IMR-90 (cell line): ENCODE results near the gene RASSF7. TPM values are rescaled to one million over a fixed set of nuclear protein-coding genes. Genes with fewer than 3 reads are reported as not detected.

Experiments
- ATAC-seq: fragments of 200-7000 bp; cut with Tn5 transposase; 2 replicates; pipeline ENCODE4 v1.9.1; 2020; ENCODE audit warnings: low read depth, mild to moderate bottlenecking, moderate library complexity
- BruUV-seq: library from RNA; stranded (reverse); fragments of 400-500 nt; replicated peaks from 2 replicates; lab custom pipeline; 2021; lab: Mats Ljungman, UMichigan
- CTCF ChIA-PET: fragments of 300-600 bp; formaldehyde crosslinking; extraction: SDS; loops from one replicate; lab custom pipeline; 2021; ENCODE audit warnings: antibody characterized with exemption; lab: Yijun Ruan, JAX
- POLR2A ChIA-PET: fragments of 300-600 bp; sonication (Branson Sonifier 250); formaldehyde crosslinking; loops from one replicate; lab custom pipeline; 2022; ENCODE audit warnings: antibody characterized with exemption; ENCODE audit not compliant: unreplicated experiment; lab: Charles Lee
- DNase-seq: peaks from one replicate; pipeline ENCODE4 v3.0.0; 2013
- H2AFZ ChIP-seq: replicated peaks from 2 replicates; pipeline ENCODE3; 2013; ENCODE audit warnings: low read length, mild to moderate bottlenecking; ENCODE audit not compliant: poor library complexity
- H2AK5ac ChIP-seq: 2 replicates; pipeline ENCODE4 v1.6.1; 2013; ENCODE audit warnings: low read depth, low read length, inconsistent platforms
- H2AK9ac ChIP-seq: replicated peaks from 2 replicates; pipeline ENCODE3; 2013; ENCODE audit warnings: mild to moderate bottlenecking, low read depth, low read length, moderate library complexity; ENCODE audit not compliant: poor library complexity
- H2BK120ac ChIP-seq: 2 replicates; pipeline ENCODE4 v1.6.1; 2013; ENCODE audit warnings: low read depth, low read length, inconsistent platforms
- H2BK15ac ChIP-seq: 3 replicates; pipeline ENCODE4 v1.6.1; 2013; ENCODE audit warnings: low read depth, low read length, inconsistent platforms
- H2BK20ac ChIP-seq: 2 replicates; pipeline ENCODE4 v1.6.1; 2013; ENCODE audit warnings: low read depth, mild to moderate bottlenecking, inconsistent platforms, low read length, moderate library complexity
- H2BK5ac ChIP-seq: 2 replicates; pipeline ENCODE4 v1.6.1; 2013; ENCODE audit warnings: mild to moderate bottlenecking, low read depth, low read length, inconsistent platforms; ENCODE audit not compliant: poor library complexity, severe bottlenecking
- H3K14ac ChIP-seq: replicated peaks from 2 replicates; pipeline ENCODE4 v1.6.1; 2013; ENCODE audit warnings: low read depth, low read length, inconsistent platforms
- H3K18ac ChIP-seq: 2 replicates; pipeline ENCODE4 v1.6.1; 2013; ENCODE audit warnings: low read depth, low read length, control low read depth
- H3K23ac ChIP-seq: 2 replicates; pipeline ENCODE4 v1.6.1; 2013; ENCODE audit warnings: low read depth, low read length, inconsistent platforms
- H3K27ac ChIP-seq: 2 replicates; pipeline ENCODE4 v1.5.1; 2013; ENCODE audit warnings: mild to moderate bottlenecking, control low read depth, low read length; ENCODE audit not compliant: insufficient read depth
- H3K27me3 ChIP-seq: 2 replicates; pipeline ENCODE4 v1.6.1; 2013; ENCODE audit warnings: low read length; ENCODE audit not compliant: control insufficient read depth, insufficient read depth
- H3K36me3 ChIP-seq: 2 replicates; pipeline ENCODE4 v1.6.1; 2013; ENCODE audit warnings: low read length, mixed read lengths; ENCODE audit not compliant: control insufficient read depth, insufficient read depth
- H3K4ac ChIP-seq: 2 replicates; pipeline ENCODE4 v1.6.1; 2013; ENCODE audit warnings: low read depth, low read length, inconsistent platforms
- H3K4me1 ChIP-seq: 2 replicates; pipeline ENCODE4 v1.6.1; 2013; ENCODE audit warnings: low read length, mixed read lengths; ENCODE audit not compliant: control insufficient read depth, insufficient read depth
- H3K4me2 ChIP-seq: 2 replicates; pipeline ENCODE4 v1.6.1; 2013; ENCODE audit warnings: low read depth, mild to moderate bottlenecking, control low read depth, low read length, moderate library complexity
- H3K4me3 ChIP-seq: 2 replicates; pipeline ENCODE4 v1.5.1; 2013; ENCODE audit warnings: low read depth, mild to moderate bottlenecking, control low read depth, low read length, moderate library complexity; ENCODE audit not compliant: insufficient read depth
- H3K56ac ChIP-seq: 2 replicates; pipeline ENCODE4 v1.6.1; 2013; ENCODE audit warnings: low read length, inconsistent platforms; ENCODE audit not compliant: insufficient read depth; ENCODE audit errors: extremely low read depth
- H3K79me1 ChIP-seq, 2 experiments: 2 replicates each; pipeline ENCODE4 v1.6.1; 2013; ENCODE audit warnings: low read length in 2 of 2, inconsistent platforms in 1 of 2, low read depth in 1 of 2
- H3K9ac ChIP-seq: 2 replicates; pipeline ENCODE4 v1.6.1; 2013; ENCODE audit warnings: low read depth, low read length, control low read depth
- H3K9me1 ChIP-seq: 2 replicates; pipeline ENCODE4 v1.6.1; 2013; ENCODE audit warnings: low read length, inconsistent platforms; ENCODE audit not compliant: insufficient read depth
- H3K9me3 ChIP-seq: 2 replicates; pipeline ENCODE4 v1.6.1; 2013; ENCODE audit warnings: low read length; ENCODE audit not compliant: control insufficient read depth, insufficient read depth
- H4K20me1 ChIP-seq: 2 replicates; pipeline ENCODE4 v1.6.1; 2013; ENCODE audit warnings: low read length, inconsistent platforms; ENCODE audit not compliant: insufficient read depth
- H4K5ac ChIP-seq: 2 replicates; pipeline ENCODE4 v1.6.1; 2013; ENCODE audit warnings: mild to moderate bottlenecking, low read depth, low read length, control low read depth
- H4K8ac ChIP-seq, 2 experiments: 2 replicates each; pipeline ENCODE4 v1.6.1; 2013; ENCODE audit warnings: low read depth in 2 of 2, low read length in 2 of 2, control low read depth in 1 of 2, inconsistent platforms in 1 of 2
- H4K91ac ChIP-seq: 2 replicates; pipeline ENCODE4 v1.6.1; 2013; ENCODE audit warnings: low read depth, low read length, inconsistent platforms; ENCODE audit not compliant: insufficient read depth
- BHLHE40 ChIP-seq: fragments of 150-350 bp; IDR thresholded peaks from 2 replicates; pipeline ENCODE4 v1.6.1; 2016; ENCODE audit warnings: mild to moderate bottlenecking, low read depth, low read length
- ELK1 ChIP-seq: fragments of 150-350 bp; IDR thresholded peaks from 2 replicates; pipeline ENCODE4 v1.6.1; 2016; ENCODE audit warnings: low read depth, mild to moderate bottlenecking, low read length, moderate library complexity, borderline replicate concordance
- FOS ChIP-seq: fragments of 150-350 bp; IDR thresholded peaks from 2 replicates; pipeline ENCODE4 v1.6.1; 2016; ENCODE audit warnings: low read depth, low read length
- MAZ ChIP-seq: IDR thresholded peaks from 2 replicates; pipeline ENCODE4 v1.6.1; 2012; ENCODE audit warnings: low read depth, mild to moderate bottlenecking, low read length, improper control_type of control experiment, moderate library complexity, borderline replicate concordance
- RCOR1 ChIP-seq: IDR thresholded peaks from 2 replicates; pipeline ENCODE4 v1.6.1; 2012; ENCODE audit warnings: mild to moderate bottlenecking, low read length, improper control_type of control experiment; ENCODE audit not compliant: insufficient replicate concordance
- WGBS, 2 experiments: methylation state at CpG; one replicate each; pipeline versions ENCODE4 v1.1.5 to v1.1.7; 2013; ENCODE audit warnings: missing lambda C conversion rate in 2 of 2; ENCODE audit not compliant: insufficient read length in 1 of 2; ENCODE audit errors: extremely low coverage in 2 of 2; 5-methylcytosine and 5-hydroxymethylcytosine counted together
- dilution Hi-C: fragments of 300-500 bp; cut with HindIII; formaldehyde crosslinking; loops from one replicate; pipeline ENCODE4 v1.14.3; 2018; ENCODE audit warnings: low sequenced_read_pairs; ENCODE audit not compliant: unreplicated experiment
- in situ Hi-C: fragments of 300-500 bp; cut with MboI; formaldehyde crosslinking; loops from 3 replicates; pipeline ENCODE4 v1.14.3; 2019; ENCODE audit warnings: low sequenced_read_pairs, inconsistent platforms, mixed read lengths
- intact Hi-C: fragments of 100-400 bp; cut with micrococcal nuclease; formaldehyde crosslinking; loops from 2 replicates; pipeline ENCODE4 v1.10.0; 2022
- polyA plus RNA-seq, 3 experiments: library from polyadenylated mRNA; depleted of rRNA; stranded (reverse); fragments of >200 nt; gene quantifications; 2 replicates each; pipeline ENCODE4 v1.2.3, GENCODE V29; 2012; ENCODE audit warnings: low replicate concordance in 1 of 3
- total RNA-seq: library from RNA; depleted of rRNA; stranded (reverse); fragments of >200 nt; gene quantifications from 2 replicates; pipeline ENCODE4 v1.2.3, GENCODE V29; 2012

The RASSF7 gene
- total and polyA plus RNA-seq, 2 of the 4 experiments (the other 2 are of a cell fraction): 6.8 to 18.5 TPM

GRCh38 chr11:581752-582151 is 21.0 kb downstream of the RASSF7 start:
- H3K9ac ChIP-seq: no peak overlapping the region
- no peak overlapping the region for H3K4me3 ChIP-seq
- no peaks in the 10 kb centered on the region for H3K27me3 ChIP-seq
- TF ChIP-seq ELK1 (no peak), BHLHE40 (no peak), RCOR1 (no peak), MAZ (no peak), FOS (no peak)
- no peak for ATAC-seq
- no peak overlapping the region for H4K91ac ChIP-seq
- H3K9me1 ChIP-seq: peaks cover 27% of the 10 kb centered on the region
- no peak overlapping the region for H3K14ac ChIP-seq
- no peak overlapping the region for H4K5ac ChIP-seq
- H3K56ac ChIP-seq: no peak overlapping the region
- ChIA-PET POLR2A (no interaction called here), CTCF (no interaction called here)
- intact Hi-C loops (no loop called here), in situ Hi-C loops (no loop called here), dilution Hi-C loops (no loop called here)
- H3K36me3 ChIP-seq: peaks cover 28% of the 10 kb centered on the region
- WGBS, 2 experiments: 95% methylated on average over 9 of the region's 17 CpGs; no CpG with 5 or more reads in 1 of the 2 experiments
- H3K23ac ChIP-seq: no peak overlapping the region
- no peak overlapping the region for H3K18ac ChIP-seq
- H2BK5ac ChIP-seq: no peak overlapping the region
- peaks cover 83% of the 10 kb centered on the region for H4K20me1 ChIP-seq
- H3K9me3 ChIP-seq: no peaks in the 10 kb centered on the region
- H2BK120ac ChIP-seq: no peak overlapping the region
- BruUV-seq: no TSS peak
- no peak overlapping the region for H2BK20ac ChIP-seq
- peaks cover 14 to 62% of the 10 kb centered on the region in 2 experiments for H3K79me1 ChIP-seq
- no peak overlapping the region for H2BK15ac ChIP-seq
- H2AFZ ChIP-seq: no peak overlapping the region
- H3K4me1 ChIP-seq: peaks cover 12% of the 10 kb centered on the region
- no peak overlapping the region for H3K27ac ChIP-seq
- no peak for DNase-seq
- H2AK5ac ChIP-seq: no peak overlapping the region
- H2AK9ac ChIP-seq: no peak overlapping the region
- H4K8ac ChIP-seq: no peak overlapping the region
- no peak overlapping the region for H3K4ac ChIP-seq
- no peak overlapping the region for H3K4me2 ChIP-seq
